GM23338 (cell line): ENCODE data around the gene KCNH5. TPM values are rescaled to one million over a fixed set of nuclear protein-coding genes. Genes with fewer than 3 reads are reported as not detected.

Source experiments
- ATAC-seq: fragments of 200-7000 bp; cut with Tn5 transposase; 3 replicates; pipeline ENCODE4 v1.9.1; 2020
- DNase-seq: peaks from one replicate; pipeline ENCODE4 v3.0.0-alpha.2; 2015; ENCODE audit warnings: low spot score
- H2AFZ ChIP-seq: fragments of 200-600 bp; sonication (generic); 2 replicates; pipeline ENCODE4 v1.8.0; 2016; ENCODE audit warnings: antibody characterized with exemption, mild to moderate bottlenecking, moderate library complexity
- H3F3A ChIP-seq: fragments of 200-600 bp; sonication (generic); replicated peaks from 2 replicates; pipeline ENCODE4 v1.8.0; 2017; ENCODE audit warnings: antibody characterized with exemption, mixed run types, low read depth
- H3K27ac ChIP-seq: fragments of 200-600 bp; sonication (generic); 2 replicates; pipeline ENCODE4 v1.6.1; 2016; ENCODE audit warnings: low read depth
- H3K27me3 ChIP-seq: fragments of 200-600 bp; sonication (generic); 2 replicates; pipeline ENCODE4 v1.8.0; 2016; ENCODE audit warnings: mild to moderate bottlenecking, mixed run types, moderate library complexity; ENCODE audit not compliant: insufficient read depth
- H3K36me3 ChIP-seq: fragments of 200-600 bp; sonication (generic); 2 replicates; pipeline ENCODE4 v1.8.0; 2016; ENCODE audit warnings: mild to moderate bottlenecking; ENCODE audit not compliant: insufficient read depth
- H3K4me1 ChIP-seq: fragments of 200-600 bp; sonication (generic); 2 replicates; pipeline ENCODE4 v1.8.0; 2016; ENCODE audit warnings: mild to moderate bottlenecking, moderate library complexity; ENCODE audit not compliant: insufficient read depth
- H3K4me2 ChIP-seq: fragments of 200-600 bp; sonication (generic); 2 replicates; pipeline ENCODE4 v1.7.1; 2017; ENCODE audit warnings: mixed run types
- H3K4me3 ChIP-seq: fragments of 200-600 bp; sonication (generic); 2 replicates; pipeline ENCODE4 v1.6.1; 2016; ENCODE audit warnings: mixed run types
- H3K79me2 ChIP-seq: fragments of 200-600 bp; sonication (generic); replicated peaks from 2 replicates; pipeline ENCODE4 v1.8.0; 2017; ENCODE audit warnings: mild to moderate bottlenecking; ENCODE audit not compliant: insufficient read depth
- H3K9me2 ChIP-seq: fragments of 200-600 bp; sonication (generic); 2 replicates; pipeline ENCODE4 v1.8.0; 2017; ENCODE audit not compliant: insufficient read depth
- H4K20me1 ChIP-seq: fragments of 200-600 bp; sonication (generic); replicated peaks from 2 replicates; pipeline ENCODE4 v1.8.0; 2017; ENCODE audit warnings: mild to moderate bottlenecking; ENCODE audit not compliant: insufficient read depth
- H3K27ac Mint-ChIP-seq: 2 replicates; pipeline ENCODE4 v1.8.0; 2020; ENCODE audit warnings: inconsistent platforms, mild to moderate bottlenecking, moderate library complexity, mixed read lengths
- H3K27me3 Mint-ChIP-seq: 3 replicates; pipeline ENCODE4 v1.8.0; 2022; ENCODE audit warnings: low read depth, mild to moderate bottlenecking, moderate library complexity, mixed read lengths, inconsistent platforms; ENCODE audit not compliant: insufficient read depth, poor library complexity
- H3K36me3 Mint-ChIP-seq: 3 replicates; pipeline ENCODE4 v1.8.0; 2021; ENCODE audit warnings: low read depth, mild to moderate bottlenecking, inconsistent platforms, moderate library complexity, mixed read lengths
- H3K4me1 Mint-ChIP-seq: 3 replicates; pipeline ENCODE4 v1.8.0; 2020; ENCODE audit warnings: mild to moderate bottlenecking, inconsistent platforms, mixed read lengths
- H3K4me3 Mint-ChIP-seq: 3 replicates; pipeline ENCODE4 v1.8.0; 2021; ENCODE audit warnings: moderate library complexity, mild to moderate bottlenecking, inconsistent platforms, mixed read lengths
- H3K9me3 Mint-ChIP-seq: 3 replicates; pipeline ENCODE4 v1.8.0; 2020; ENCODE audit warnings: moderate library complexity, mild to moderate bottlenecking, inconsistent platforms, mixed read lengths
- CREB1 ChIP-seq: fragments of 250-450 bp; sonication (Bioruptor Pico); IDR thresholded peaks from 2 replicates; pipeline ENCODE4 v1.5.0; 2020; ENCODE audit warnings: low read depth, mild to moderate bottlenecking, moderate library complexity
- EZH2 ChIP-seq: fragments of 200-600 bp; sonication (generic); IDR thresholded peaks from one replicate; pipeline ENCODE4 v1.8.0; 2017; ENCODE audit warnings: antibody characterized with exemption, mild to moderate bottlenecking, low read depth; ENCODE audit not compliant: unreplicated experiment
- JUNB ChIP-seq: IDR thresholded peaks from one replicate; pipeline ENCODE4 v1.6.1; 2016; ENCODE audit warnings: antibody characterized with exemption; ENCODE audit not compliant: unreplicated experiment
- NANOG ChIP-seq: IDR thresholded peaks from 2 replicates; pipeline ENCODE4 v1.6.1; 2016; ENCODE audit warnings: antibody characterized with exemption, borderline replicate concordance
- POLR2AphosphoS5 ChIP-seq: IDR thresholded peaks from 2 replicates; pipeline ENCODE4 v1.6.1; 2016; ENCODE audit warnings: antibody characterized with exemption, low read depth
- ZNF114 ChIP-seq: fragments of 250-450 bp; sonication (Bioruptor Pico); IDR thresholded peaks from 2 replicates; pipeline ENCODE4 v1.5.0; 2020; ENCODE audit warnings: mild to moderate bottlenecking, moderate library complexity
- ZNF331 ChIP-seq: fragments of 250-450 bp; sonication (Bioruptor Pico); IDR thresholded peaks from 2 replicates; pipeline ENCODE4 v1.5.0; 2020; ENCODE audit warnings: low read depth, mild to moderate bottlenecking, moderate library complexity
- ZNF462 ChIP-seq: fragments of 250-450 bp; sonication (Bioruptor Pico); IDR thresholded peaks from 2 replicates; pipeline ENCODE4 v1.5.0; 2020; ENCODE audit warnings: mild to moderate bottlenecking, moderate library complexity
- polyA plus RNA-seq: library from polyadenylated mRNA; unstranded; fragments of >200 nt; fragmentation: Nextera tagmentation; extraction: Ambion mirVana; gene quantifications from 2 replicates; pipeline ENCODE4 v1.2.1, GENCODE V29; 2016
- total RNA-seq: library from RNA; depleted of rRNA; stranded (reverse); fragments of >200 nt; shearing (Covaris generic); gene quantifications from 2 replicates; pipeline ENCODE4 v1.2.3, GENCODE V29; 2014
- TF ChIP-seq, protein P1 (sequence below): IDR thresholded peaks from one replicate; pipeline ENCODE4 v1.6.1; 2018; ENCODE audit warnings: antibody characterized with exemption; ENCODE audit not compliant: unreplicated experiment
- TF ChIP-seq, protein P2 (sequence below), 2 experiments: fragments of 200-600 bp in 1 of 2; sonication (generic) in 1 of 2; conservative IDR thresholded peaks; 2 replicates each; pipeline versions ENCODE4 v1.5.1 to v1.6.1; 2016 to 2017; ENCODE audit warnings: antibody characterized with exemption in 2 of 2, low read depth in 2 of 2, mild to moderate bottlenecking in 2 of 2, moderate library complexity in 1 of 2

The KCNH5 gene
- total and polyA plus RNA-seq, 2 experiments from 2014 or later, result 0.71 to 0.83 TPM

GRCh38 chr14:63011623-63012022, 33.6 kb downstream of the KCNH5 start:
- DNase-seq (no peak), ATAC-seq (no peak)
- Histone ChIP-seq H3K9me2 (peaks cover 2% of the 10 kb centered on the region; the same call in 1 of the 2 replicates), H3K27me3 (no peaks in the 10 kb centered on the region), H3K4me2 (no peak overlapping the region), H4K20me1 (no peaks in the 10 kb centered on the region), H3K4me1 (no peaks in the 10 kb centered on the region), H3K27ac (no peak overlapping the region), H3K4me3 (no peak overlapping the region), H3K79me2 (no peaks in the 10 kb centered on the region), H2AFZ (no peak overlapping the region), H3F3A (no peaks in the 10 kb centered on the region), H3K36me3 (no peaks in the 10 kb centered on the region)
- Mint-ChIP-seq H3K4me1 (no peaks in the 10 kb centered on the region; the same call in 1 of the 3 replicates), H3K27me3 (no peaks in the 10 kb centered on the region), H3K27ac (no peak overlapping the region), H3K9me3 (no peaks in the 10 kb centered on the region), H3K4me3 (no peak overlapping the region), H3K36me3 (no peaks in the 10 kb centered on the region)
- no peak for TF ChIP-seq ZNF331 (CRISPR knock-in tag)
- no peak for TF ChIP-seq ZNF114 (CRISPR knock-in tag)

- no peaks in the 10 kb centered on the region for H3K79me2 ChIP-seq
- Mint-ChIP-seq H3K9me3 (no peaks in the 10 kb centered on the region), H3K27ac (no peak overlapping the region), H3K4me1 (no peaks in the 10 kb centered on the region; the same call in 1 of the 3 replicates), H3K4me3 (no peak overlapping the region), H3K27me3 (no peaks in the 10 kb centered on the region), H3K36me3 (no peaks in the 10 kb centered on the region)
- H3K4me2 ChIP-seq, result no peak overlapping the region
- H2AFZ ChIP-seq, result no peak overlapping the region
- DNase-seq (no peak), ATAC-seq (no peak)
- H3K4me3 ChIP-seq, result no peak overlapping the region
- H4K20me1 ChIP-seq, result no peaks in the 10 kb centered on the region
- H3F3A ChIP-seq, result no peaks in the 10 kb centered on the region
- H3K36me3 ChIP-seq, result no peaks in the 10 kb centered on the region
- peaks cover 2% of the 10 kb centered on the region; the same call in 1 of the 2 replicates for H3K9me2 ChIP-seq
- no peaks in the 10 kb centered on the region for H3K4me1 ChIP-seq
- no peak overlapping the region for H3K27ac ChIP-seq
- H3K27me3 ChIP-seq, result no peaks in the 10 kb centered on the region
- TF ChIP-seq NANOG (no peak), JUNB (no peak), ZNF114 (CRISPR knock-in tag) (no peak), ZNF462 (no peak), CREB1 (CRISPR knock-in tag) (no peak), POLR2AphosphoS5 (no peak), ZNF331 (CRISPR knock-in tag) (no peak), EZH2 (no peak)
- TF ChIP-seq, protein P1, sequence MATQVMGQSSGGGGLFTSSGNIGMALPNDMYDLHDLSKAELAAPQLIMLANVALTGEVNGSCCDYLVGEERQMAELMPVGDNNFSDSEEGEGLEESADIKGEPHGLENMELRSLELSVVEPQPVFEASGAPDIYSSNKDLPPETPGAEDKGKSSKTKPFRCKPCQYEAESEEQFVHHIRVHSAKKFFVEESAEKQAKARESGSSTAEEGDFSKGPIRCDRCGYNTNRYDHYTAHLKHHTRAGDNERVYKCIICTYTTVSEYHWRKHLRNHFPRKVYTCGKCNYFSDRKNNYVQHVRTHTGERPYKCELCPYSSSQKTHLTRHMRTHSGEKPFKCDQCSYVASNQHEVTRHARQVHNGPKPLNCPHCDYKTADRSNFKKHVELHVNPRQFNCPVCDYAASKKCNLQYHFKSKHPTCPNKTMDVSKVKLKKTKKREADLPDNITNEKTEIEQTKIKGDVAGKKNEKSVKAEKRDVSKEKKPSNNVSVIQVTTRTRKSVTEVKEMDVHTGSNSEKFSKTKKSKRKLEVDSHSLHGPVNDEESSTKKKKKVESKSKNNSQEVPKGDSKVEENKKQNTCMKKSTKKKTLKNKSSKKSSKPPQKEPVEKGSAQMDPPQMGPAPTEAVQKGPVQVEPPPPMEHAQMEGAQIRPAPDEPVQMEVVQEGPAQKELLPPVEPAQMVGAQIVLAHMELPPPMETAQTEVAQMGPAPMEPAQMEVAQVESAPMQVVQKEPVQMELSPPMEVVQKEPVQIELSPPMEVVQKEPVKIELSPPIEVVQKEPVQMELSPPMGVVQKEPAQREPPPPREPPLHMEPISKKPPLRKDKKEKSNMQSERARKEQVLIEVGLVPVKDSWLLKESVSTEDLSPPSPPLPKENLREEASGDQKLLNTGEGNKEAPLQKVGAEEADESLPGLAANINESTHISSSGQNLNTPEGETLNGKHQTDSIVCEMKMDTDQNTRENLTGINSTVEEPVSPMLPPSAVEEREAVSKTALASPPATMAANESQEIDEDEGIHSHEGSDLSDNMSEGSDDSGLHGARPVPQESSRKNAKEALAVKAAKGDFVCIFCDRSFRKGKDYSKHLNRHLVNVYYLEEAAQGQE, result no peak
- TF ChIP-seq, protein P2, sequence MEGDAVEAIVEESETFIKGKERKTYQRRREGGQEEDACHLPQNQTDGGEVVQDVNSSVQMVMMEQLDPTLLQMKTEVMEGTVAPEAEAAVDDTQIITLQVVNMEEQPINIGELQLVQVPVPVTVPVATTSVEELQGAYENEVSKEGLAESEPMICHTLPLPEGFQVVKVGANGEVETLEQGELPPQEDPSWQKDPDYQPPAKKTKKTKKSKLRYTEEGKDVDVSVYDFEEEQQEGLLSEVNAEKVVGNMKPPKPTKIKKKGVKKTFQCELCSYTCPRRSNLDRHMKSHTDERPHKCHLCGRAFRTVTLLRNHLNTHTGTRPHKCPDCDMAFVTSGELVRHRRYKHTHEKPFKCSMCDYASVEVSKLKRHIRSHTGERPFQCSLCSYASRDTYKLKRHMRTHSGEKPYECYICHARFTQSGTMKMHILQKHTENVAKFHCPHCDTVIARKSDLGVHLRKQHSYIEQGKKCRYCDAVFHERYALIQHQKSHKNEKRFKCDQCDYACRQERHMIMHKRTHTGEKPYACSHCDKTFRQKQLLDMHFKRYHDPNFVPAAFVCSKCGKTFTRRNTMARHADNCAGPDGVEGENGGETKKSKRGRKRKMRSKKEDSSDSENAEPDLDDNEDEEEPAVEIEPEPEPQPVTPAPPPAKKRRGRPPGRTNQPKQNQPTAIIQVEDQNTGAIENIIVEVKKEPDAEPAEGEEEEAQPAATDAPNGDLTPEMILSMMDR (conservative IDR thresholded peaks at IDR 0.05; ENCODE audit: low read depth in 2 of 2), result no peak
Measured at GRCh38 chr14:63009495-63009894, 35.8 kb downstream of the KCNH5 start.
